ENCODE data around the gene ZNF468.
"Not testable (repeated sequence)": the region's sequence is repeated elsewhere in the genome, so short reads cannot be mapped to it uniquely, and the experiment has no call there.

Gene ZNF468

DNA sequence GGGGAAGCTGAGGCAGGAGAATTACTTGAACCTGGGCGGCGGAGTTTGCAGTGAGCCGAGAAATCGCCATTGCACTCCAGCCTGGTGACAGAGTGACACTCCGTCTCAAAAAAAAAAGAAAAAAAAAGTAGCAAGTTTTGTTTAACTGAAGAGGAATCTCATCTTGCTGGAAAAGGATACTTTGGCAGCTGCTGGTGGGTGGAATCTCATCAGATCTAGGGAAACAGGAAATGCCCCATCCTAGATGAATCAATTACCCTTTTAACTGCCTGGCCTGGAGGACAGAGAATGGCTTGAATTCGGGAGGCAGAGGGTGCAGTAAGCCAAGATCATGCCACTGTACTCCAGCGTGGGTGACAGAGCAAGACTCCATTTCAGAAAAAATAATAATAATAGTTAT, 31.7 kb upstream of the ZNF468 start:
- Histone ChIP-seq H4K20me1 (ENCODE audit: insufficient read depth) (no peaks in the 10 kb centered on the region), H3K27me3 (ENCODE audit: insufficient read depth, low read depth) (no peaks in the 10 kb centered on the region), H3K27ac (no peak overlapping the region), H2AFZ (ENCODE audit: low read depth) (no peak overlapping the region), H3K4me1 (ENCODE audit: low read depth, poor library complexity, severe bottlenecking) (no peaks in the 10 kb centered on the region), H3K4me2 (no peak overlapping the region), H3K9ac (no peak overlapping the region), H3K4me3 (IDR thresholded peaks at IDR 0.05; ENCODE audit: insufficient read depth, low read depth, low read length) (no peak overlapping the region), H3K36me3 (ENCODE audit: insufficient read depth) (no peaks in the 10 kb centered on the region), H3K79me2 (ENCODE audit: insufficient read depth, low read depth) (no peaks in the 10 kb centered on the region)
- TF ChIP-seq, protein P1, sequence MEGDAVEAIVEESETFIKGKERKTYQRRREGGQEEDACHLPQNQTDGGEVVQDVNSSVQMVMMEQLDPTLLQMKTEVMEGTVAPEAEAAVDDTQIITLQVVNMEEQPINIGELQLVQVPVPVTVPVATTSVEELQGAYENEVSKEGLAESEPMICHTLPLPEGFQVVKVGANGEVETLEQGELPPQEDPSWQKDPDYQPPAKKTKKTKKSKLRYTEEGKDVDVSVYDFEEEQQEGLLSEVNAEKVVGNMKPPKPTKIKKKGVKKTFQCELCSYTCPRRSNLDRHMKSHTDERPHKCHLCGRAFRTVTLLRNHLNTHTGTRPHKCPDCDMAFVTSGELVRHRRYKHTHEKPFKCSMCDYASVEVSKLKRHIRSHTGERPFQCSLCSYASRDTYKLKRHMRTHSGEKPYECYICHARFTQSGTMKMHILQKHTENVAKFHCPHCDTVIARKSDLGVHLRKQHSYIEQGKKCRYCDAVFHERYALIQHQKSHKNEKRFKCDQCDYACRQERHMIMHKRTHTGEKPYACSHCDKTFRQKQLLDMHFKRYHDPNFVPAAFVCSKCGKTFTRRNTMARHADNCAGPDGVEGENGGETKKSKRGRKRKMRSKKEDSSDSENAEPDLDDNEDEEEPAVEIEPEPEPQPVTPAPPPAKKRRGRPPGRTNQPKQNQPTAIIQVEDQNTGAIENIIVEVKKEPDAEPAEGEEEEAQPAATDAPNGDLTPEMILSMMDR (conservative IDR thresholded peaks at IDR 0.05; ENCODE audit: low read depth, low read length): no peak

DNA sequence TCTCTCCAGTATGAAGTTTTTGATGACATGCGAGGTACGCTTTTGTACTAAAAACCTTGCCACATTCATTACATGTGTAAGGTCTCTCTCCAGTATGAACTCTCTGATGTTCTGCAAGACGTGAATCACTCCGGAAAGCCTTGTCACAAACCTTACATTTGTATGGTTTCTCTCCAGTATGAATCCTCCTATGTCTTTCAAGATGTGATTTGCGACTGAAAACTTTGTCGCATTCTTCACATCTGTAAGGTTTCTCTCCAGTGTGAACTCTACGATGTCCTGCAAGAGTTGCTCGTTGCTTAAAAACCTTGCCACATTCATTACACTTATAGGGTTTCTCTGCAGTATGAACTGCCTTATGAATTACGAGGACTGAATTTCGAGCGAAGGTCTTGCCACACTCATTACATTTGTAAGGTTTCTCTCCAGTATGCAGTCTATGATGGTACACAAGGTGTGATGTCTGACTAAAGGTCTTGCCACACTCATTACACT, 23.5 kb upstream of the ZNF468 start:
- TF ChIP-seq, protein P1 (conservative IDR thresholded peaks at IDR 0.05; ENCODE audit: low read depth, low read length): no peak
- no peaks in the 10 kb centered on the region for H3K27me3 ChIP-seq (ENCODE audit: insufficient read depth, low read depth)
- H3K36me3 ChIP-seq (ENCODE audit: insufficient read depth): peaks cover 4% of the 10 kb centered on the region; the same call in 1 of the 2 replicates
- no peaks in the 10 kb centered on the region for H3K79me2 ChIP-seq (ENCODE audit: insufficient read depth, low read depth)
- no peak overlapping the region for H3K4me2 ChIP-seq
- H3K4me1 ChIP-seq (ENCODE audit: low read depth, poor library complexity, severe bottlenecking): no peaks in the 10 kb centered on the region
- H4K20me1 ChIP-seq (ENCODE audit: insufficient read depth): no peaks in the 10 kb centered on the region
- H2AFZ ChIP-seq (ENCODE audit: low read depth): no peak overlapping the region
- no peak overlapping the region for H3K9ac ChIP-seq
- H3K27ac ChIP-seq: no peak overlapping the region
- H3K4me3 ChIP-seq (IDR thresholded peaks at IDR 0.05; ENCODE audit: insufficient read depth, low read depth, low read length): no peak overlapping the region

DNA sequence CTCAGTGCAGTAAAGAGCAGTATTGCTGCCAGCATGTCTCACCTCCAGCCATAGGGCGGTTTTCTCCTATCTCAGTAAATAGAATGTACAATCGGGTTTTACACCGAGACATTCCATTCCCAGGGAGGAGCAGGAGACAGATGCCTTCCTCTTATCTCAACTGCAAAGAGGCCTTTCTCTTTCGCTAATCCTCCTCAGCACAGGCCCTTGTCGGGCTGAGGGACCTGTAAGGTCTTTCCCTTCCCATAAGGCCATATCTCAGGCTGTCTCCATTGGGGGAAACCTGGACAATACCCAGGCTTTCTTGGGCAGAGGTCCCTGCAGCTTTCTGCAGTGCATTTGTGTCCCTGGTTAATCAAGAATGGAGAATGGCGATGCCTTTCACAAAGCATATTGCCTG, 15.6 kb upstream of the ZNF468 start:
- H3K4me3 ChIP-seq (IDR thresholded peaks at IDR 0.05; ENCODE audit: insufficient read depth, low read depth, low read length); H4K20me1 ChIP-seq (ENCODE audit: insufficient read depth); H3K27ac ChIP-seq; H3K4me2 ChIP-seq; H3K9ac ChIP-seq; H3K36me3 ChIP-seq (ENCODE audit: insufficient read depth); H3K27me3 ChIP-seq (ENCODE audit: insufficient read depth, low read depth); H3K4me1 ChIP-seq (ENCODE audit: low read depth, poor library complexity, severe bottlenecking); H3K79me2 ChIP-seq (ENCODE audit: insufficient read depth, low read depth); H2AFZ ChIP-seq (ENCODE audit: low read depth): not testable (repeated sequence)

DNA sequence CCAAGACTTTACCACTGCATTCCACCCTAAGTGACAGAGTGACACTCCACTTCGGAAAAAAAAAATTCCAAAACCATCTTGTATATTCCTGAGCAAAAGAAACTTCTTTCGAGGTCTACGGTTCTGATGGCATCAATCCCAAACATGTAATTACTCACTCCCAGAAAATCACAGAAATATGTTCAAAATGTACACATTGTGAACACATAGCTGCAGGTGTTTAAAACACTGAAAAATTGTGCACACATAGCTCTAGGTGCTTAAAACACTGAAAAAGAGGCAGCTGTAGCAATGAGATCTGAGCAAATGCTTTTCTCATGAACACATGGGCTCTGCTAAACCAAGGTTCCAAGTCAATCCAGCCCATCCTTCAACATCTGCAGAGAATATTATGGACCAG, 14.0 kb upstream of the ZNF468 start:
- H3K36me3 ChIP-seq (ENCODE audit: insufficient read depth): no peaks in the 10 kb centered on the region
- H3K4me2 ChIP-seq: no peak overlapping the region
- no peak overlapping the region for H3K27ac ChIP-seq
- H3K9ac ChIP-seq: no peak overlapping the region
- H3K79me2 ChIP-seq (ENCODE audit: insufficient read depth, low read depth): no peaks in the 10 kb centered on the region
- H4K20me1 ChIP-seq (ENCODE audit: insufficient read depth): no peaks in the 10 kb centered on the region
- no peak overlapping the region for H3K4me3 ChIP-seq (IDR thresholded peaks at IDR 0.05; ENCODE audit: insufficient read depth, low read depth, low read length)
- no peaks in the 10 kb centered on the region for H3K4me1 ChIP-seq (ENCODE audit: low read depth, poor library complexity, severe bottlenecking)
- TF ChIP-seq, protein P1 (conservative IDR thresholded peaks at IDR 0.05; ENCODE audit: low read depth, low read length): no peak
- no peak overlapping the region for H2AFZ ChIP-seq (ENCODE audit: low read depth)
- no peaks in the 10 kb centered on the region for H3K27me3 ChIP-seq (ENCODE audit: insufficient read depth, low read depth)

DNA sequence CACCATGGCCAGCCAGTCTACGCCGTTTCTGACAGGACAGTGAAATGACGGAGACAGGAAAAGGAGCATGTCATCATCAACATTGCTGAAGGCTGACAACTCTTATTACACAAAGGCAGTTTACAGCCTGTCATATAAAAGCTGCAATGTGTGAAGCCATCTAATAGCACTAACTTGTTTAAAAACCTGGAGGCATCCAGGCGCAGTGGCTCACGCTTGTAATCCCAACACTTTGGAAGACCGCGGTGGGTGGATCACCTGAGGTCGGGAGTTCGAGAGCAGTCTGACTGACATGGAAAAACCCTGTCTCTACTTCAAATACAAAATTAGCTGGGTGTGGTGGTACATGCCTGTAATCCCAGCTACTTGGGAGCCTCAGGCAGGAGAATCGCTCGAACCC, 10.6 kb upstream of the ZNF468 start:
- H2AFZ ChIP-seq (ENCODE audit: low read depth); H3K4me2 ChIP-seq; H3K79me2 ChIP-seq (ENCODE audit: insufficient read depth, low read depth); H3K4me1 ChIP-seq (ENCODE audit: low read depth, poor library complexity, severe bottlenecking); H4K20me1 ChIP-seq (ENCODE audit: insufficient read depth); H3K27me3 ChIP-seq (ENCODE audit: insufficient read depth, low read depth); H3K27ac ChIP-seq; H3K9ac ChIP-seq; H3K4me3 ChIP-seq (IDR thresholded peaks at IDR 0.05; ENCODE audit: insufficient read depth, low read depth, low read length); H3K36me3 ChIP-seq (ENCODE audit: insufficient read depth): not testable (repeated sequence)

DNA sequence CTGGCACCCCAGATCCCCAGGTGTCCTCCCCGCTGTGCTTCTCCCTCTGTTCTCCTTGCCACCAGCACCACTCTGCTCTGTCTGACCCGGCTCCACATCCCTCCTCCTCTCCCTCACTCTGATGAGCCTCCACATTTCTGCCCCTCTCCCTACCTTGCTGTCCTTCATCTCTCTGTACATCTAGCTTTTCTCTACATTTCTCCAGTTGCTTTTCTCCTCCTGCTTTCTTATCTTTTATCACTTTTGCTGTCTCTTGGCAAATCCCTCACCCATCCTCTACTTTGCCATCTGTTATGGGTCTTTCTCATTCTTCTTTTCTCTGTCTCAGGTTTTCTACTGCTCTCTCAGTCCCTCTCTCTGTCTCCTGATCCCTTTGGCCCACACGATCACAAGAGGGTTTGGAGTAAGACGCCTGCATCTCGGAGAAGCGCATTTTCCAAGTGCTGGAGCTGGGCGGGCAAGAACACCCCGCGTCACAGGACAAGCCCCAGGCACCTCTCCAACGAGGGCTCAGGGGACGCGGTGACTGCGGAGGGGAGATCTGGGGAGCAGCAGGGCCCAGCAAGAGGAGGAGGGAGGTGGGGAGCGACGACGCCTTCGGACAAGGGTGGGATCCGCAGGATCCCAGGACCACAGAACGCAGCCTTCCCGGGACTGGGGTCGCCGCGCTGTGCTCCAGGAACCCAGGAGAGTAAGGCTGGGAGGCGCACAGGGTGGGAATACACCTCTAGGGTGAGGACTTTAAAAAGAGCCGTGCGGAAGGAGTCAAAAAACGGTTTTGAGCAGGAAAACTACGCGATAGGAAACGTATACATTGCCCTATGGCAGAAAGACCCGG, 660 bp downstream of the ZNF468 start:
- peak overlapping the region; percentile 60; the same call in 1 of the 2 replicates for H3K9ac ChIP-seq
- peak overlapping the region; percentile 26; the same call in 1 of the 2 replicates for H3K27ac ChIP-seq
- H3K4me2 ChIP-seq: peak overlapping the region; percentile 56; the same call in 1 of the 2 replicates

DNA sequence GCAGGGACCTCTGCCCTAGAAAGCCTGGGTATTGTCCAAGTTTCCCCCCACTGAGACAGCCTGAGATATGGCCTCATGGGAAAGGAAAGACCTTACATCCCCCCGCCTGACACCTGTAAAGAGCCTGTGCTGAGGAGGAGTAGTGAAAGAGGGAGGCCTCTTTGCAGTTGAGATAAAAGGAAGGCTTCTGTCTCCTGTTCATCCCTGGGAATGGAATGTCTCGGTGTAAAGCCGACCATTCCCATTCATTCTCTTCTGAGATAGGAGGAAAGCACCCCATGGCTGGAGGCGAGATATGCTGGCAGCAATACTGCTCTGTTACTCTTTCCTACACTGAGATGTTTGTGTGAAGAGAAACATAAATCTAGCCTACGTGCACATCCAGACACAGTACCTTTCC, 10.1 kb downstream of the ZNF468 start:
- not testable (repeated sequence) for H2AFZ ChIP-seq (ENCODE audit: low read depth); H4K20me1 ChIP-seq (ENCODE audit: insufficient read depth); H3K9ac ChIP-seq; H3K4me2 ChIP-seq; H3K27me3 ChIP-seq (ENCODE audit: insufficient read depth, low read depth); H3K27ac ChIP-seq; H3K79me2 ChIP-seq (ENCODE audit: insufficient read depth, low read depth); H3K4me1 ChIP-seq (ENCODE audit: low read depth, poor library complexity, severe bottlenecking); H3K4me3 ChIP-seq (IDR thresholded peaks at IDR 0.05; ENCODE audit: insufficient read depth, low read depth, low read length)
- H3K36me3 ChIP-seq (ENCODE audit: insufficient read depth): peaks cover 15% of the 10 kb centered on the region; the same call in 1 of the 2 replicates

More for the DNA sequence above, 660 bp downstream of the ZNF468 start:
- H4K20me1 ChIP-seq (ENCODE audit: insufficient read depth); H3K79me2 ChIP-seq (ENCODE audit: insufficient read depth, low read depth); H3K27me3 ChIP-seq (ENCODE audit: insufficient read depth, low read depth); H3K4me1 ChIP-seq (ENCODE audit: low read depth, poor library complexity, severe bottlenecking); H3K36me3 ChIP-seq (ENCODE audit: insufficient read depth); H3K4me3 ChIP-seq (IDR thresholded peaks at IDR 0.05; ENCODE audit: insufficient read depth, low read depth, low read length): not testable (repeated sequence)
- peak overlapping the region; percentile 78 for H2AFZ ChIP-seq (ENCODE audit: low read depth)

All from KMS-11 (cell line).